DMS153 treated with DMSO at 0.1 percent for 48 hours (cell line): Measurements from ENCODE around the gene ODF4.
"Not testable (repeated sequence)": the region's sequence is repeated elsewhere in the genome, so short reads cannot be mapped to it uniquely, and the experiment has no call there.

Experiments
- DNase-seq: peaks from one replicate; lab custom pipeline; 2025; ENCODE audit not compliant: unreplicated experiment; lab: John Stamatoyannopoulos, UW

The ODF4 gene

GRCh38 chr17:8366231-8366630 is 26.6 kb downstream of the ODF4 start:
- DNase-seq = no peak

GRCh38 chr17:8368193-8368592 is 28.6 kb downstream of the ODF4 start:
- DNase-seq = no peak

- no peak for DNase-seq
Observed at GRCh38 chr17:8369944-8370343, 30.3 kb downstream of the ODF4 start.

GRCh38 chr17:8371786-8372185 is 32.1 kb downstream of the ODF4 start:
- no peak for DNase-seq

DNA sequence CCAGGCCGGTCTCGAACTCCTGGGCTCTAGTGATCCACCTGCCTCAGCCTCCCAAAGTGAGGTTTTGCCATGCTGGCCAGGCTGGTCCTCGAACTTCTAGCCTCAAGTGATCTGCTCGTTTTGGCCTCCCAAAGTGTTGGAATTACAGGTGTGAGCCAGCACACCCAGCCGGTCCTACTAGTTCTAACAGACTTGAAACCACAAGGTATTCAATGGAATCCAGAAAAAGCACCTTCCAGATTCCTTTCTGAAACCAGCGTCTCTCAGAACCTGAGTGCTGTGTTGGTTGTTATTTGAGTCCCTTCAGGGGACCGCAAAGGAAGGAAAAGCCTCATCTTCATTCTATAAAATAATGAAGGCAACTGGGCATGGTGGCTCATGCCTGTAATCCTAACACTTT is 32.8 kb downstream of the ODF4 start:
- no peak for DNase-seq

- not testable (repeated sequence) for DNase-seq
Observed at GRCh38 chr17:8373856-8374255, 34.2 kb downstream of the ODF4 start.

DNA sequence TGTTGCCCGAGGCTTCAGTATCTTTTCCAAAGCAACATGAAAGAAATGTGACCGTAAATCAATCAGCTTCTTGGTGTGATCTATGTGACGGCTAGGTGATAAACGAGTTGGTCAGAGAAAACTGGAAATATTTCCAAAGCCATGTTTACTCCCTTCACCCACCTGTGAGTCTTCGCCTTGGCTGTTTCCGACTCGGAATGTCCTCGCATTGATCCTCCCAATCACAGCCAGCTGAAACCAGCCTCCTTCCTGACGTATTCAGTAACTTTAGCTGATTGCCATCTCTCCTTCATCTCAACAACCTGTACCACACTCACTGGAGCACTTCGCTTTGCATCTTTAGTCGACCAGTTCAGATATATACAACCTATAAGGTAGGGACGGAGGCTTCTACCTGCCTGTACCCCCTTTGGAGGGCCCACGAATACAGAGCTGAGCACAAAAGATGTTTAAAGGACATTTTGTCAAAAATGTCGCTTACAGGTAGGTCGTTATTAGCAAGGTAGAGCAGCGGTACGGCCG is 36.2 kb downstream of the ODF4 start:
- no peak for DNase-seq

DNA sequence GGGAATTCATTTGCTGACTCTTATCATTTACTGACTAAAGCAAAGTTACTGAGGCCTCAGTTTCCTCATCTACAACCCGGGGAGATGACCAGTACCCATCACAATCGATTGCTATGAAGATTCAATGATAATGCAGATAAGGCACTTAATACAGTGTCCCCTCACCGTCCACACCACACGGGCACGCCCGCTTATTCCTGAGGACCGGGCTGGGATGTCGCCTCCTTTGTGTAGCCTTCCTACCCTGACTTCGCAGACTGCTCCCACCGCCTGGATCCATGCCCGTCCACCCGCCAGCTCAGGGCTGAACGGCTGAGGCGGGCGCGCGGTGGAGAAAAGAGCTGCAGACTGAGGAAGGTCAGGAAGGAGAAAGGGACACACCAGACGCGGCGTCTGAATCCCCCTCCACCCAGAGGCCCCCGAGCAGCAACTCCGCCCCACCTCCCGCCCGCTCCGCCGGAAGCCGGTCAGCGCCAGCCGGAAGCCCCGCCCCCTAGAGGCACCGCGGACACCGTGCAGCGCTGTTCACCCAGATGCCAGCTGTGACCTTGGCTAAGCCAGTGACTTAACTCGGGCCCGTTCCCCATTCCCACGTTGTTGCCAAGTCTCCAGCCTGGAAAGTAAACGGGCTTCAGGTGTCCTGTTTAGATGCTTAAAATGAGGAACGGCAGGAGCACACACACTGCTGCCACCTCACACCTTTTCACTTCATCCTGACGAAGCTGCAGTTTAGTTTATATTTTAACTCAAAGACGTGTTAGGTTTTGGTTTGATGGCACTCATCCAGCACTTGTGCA is 36.8 kb downstream of the ODF4 start, which contains the start of gene KRABD2:
Gene KRABD2, minus strand, starts transcription at position 434 of the 797 bp plus-strand sequence.
- DNase-seq = peak; percentile 20

GRCh38 chr17:8377422-8377821 is 37.8 kb downstream of the ODF4 start:
- no peak for DNase-seq

DNA sequence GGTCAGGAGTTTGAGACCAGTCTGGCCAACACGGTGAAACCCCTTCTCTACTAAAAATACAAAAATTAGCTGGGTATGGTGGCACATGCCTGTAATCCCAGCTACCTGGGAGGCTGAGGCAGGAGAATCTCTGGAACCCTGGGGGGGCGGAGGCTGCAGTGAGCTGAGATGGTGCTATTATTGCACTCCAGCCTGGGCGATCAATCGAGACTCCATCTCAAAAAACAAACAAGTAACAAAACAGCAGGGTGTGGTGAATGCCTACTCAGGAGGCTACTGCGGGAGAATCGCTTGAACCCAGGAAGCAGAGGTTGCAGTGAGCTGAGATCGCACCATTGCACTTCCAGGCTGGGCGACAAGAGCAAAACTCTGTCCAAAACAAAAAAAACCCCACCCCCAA is 38.5 kb downstream of the ODF4 start:
- DNase-seq = not testable (repeated sequence)

DNA sequence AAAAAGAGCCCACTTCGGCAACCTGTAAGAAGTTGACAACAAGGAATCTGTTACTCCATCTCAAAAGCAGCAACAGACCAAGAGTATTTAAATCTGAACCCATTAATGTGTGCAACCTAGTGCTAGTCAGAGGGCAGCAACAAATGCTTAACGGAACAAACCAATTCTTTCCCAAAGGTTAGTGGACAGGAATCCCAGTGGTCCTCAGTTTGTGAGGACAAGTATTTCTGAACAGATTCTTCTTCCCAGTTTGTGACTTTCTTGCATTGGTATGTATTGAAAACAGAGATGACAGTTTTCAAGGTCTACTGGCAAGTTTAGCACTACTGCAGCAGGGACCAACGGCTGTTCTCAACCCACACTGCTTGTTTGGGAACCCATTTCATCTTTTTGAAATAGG is 40.4 kb downstream of the ODF4 start:
- no peak for DNase-seq

GRCh38 chr17:8382052-8382879 is 42.6 kb downstream of the ODF4 start:
- no peak for DNase-seq

- no peak for DNase-seq
Observed at GRCh38 chr17:8382880-8383142, 43.2 kb downstream of the ODF4 start.

DNA sequence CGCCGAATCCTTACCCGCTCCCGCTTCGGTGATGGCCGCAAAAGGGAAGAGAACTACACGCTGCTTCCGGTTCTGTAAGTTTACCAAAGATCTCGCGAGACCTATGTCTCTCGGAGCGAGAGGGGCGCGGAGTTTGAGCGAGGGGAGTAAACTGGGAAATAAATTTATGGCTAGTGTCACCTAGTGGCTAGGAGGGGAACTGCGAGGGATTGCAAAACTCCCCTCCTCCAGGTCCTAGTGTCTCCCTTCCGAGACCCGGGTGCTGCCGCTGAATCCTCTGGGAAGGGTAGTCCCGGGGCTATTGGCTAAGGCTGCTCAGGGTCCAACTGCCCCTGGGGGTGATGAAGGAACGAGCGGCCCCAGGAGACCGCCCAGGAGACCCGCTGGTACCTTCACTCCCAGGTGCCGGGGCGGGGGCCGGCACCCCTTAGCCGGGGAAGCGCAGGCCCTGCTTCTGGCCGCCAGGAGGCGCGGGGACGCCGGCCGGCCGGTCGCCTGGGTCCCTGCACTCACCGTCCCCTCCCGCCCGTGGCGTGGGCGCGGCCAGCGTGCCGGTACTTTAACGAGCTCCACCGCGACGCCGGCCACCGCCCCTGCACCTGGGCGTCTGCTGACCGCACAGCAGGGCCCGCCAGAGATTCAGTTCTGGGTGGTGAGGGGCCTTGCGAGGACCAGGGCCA is 43.6 kb downstream of the ODF4 start, which contains the start of gene RPL26:
Gene RPL26, minus strand, starts transcription at position 51 of the 680 bp plus-strand sequence. CDS start 883 bp downstream, outside the sequence.
- peak; percentile 72 for DNase-seq

GRCh38 chr17:8384801-8385378 is 45.2 kb downstream of the ODF4 start:
- no peak for DNase-seq

GRCh38 chr17:8386841-8387240 is 47.2 kb downstream of the ODF4 start:
- DNase-seq = no peak

GRCh38 chr17:8387914-8388651 is 48.4 kb downstream of the ODF4 start:
- no peak for DNase-seq

DNA sequence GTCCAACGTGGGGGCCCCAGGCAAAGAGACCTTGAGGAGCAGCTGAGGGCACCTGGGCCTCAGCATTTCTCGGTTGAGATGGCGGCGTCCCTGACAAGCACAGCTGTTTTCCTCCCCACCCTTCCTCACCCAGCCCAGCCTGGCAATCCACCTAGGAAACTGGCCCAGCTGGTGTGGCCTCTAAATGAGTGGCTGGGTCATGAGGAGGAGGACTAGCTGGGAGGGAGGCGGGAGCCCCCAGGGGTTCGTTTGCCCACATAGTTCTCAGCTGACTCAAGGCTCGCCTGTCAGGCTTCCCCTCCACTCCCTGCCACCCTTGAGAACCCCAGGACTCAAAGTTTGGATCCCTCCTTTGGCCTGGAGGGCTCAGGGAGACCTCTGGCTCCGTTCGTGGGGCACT is 52.1 kb downstream of the ODF4 start:
- DNase-seq = no peak

DNA sequence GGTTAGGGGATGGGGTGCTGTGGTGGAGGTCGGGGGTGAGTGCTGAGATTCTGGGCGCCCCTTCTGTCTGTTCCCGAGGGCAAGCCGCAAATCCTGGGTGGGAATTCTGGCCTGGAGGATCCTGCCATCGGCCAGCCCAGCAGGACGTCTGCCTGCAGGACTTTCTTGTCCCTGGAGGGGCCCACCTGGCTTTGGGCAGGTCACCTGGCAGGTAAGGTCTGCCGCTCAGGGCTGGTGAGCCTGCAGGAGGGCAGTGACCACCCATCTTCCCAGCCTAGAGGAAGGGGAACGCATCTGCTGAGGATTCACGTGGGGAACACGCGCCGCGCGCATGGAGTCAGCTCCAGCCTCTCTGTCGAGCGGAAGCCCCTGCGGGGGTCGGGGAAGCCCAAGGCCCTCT is 52.6 kb downstream of the ODF4 start:
- no peak for DNase-seq

- no peak for DNase-seq
Observed at GRCh38 chr17:8392674-8393469, 53.2 kb downstream of the ODF4 start.
